ENCODE results near the gene RSRC2.
"Not testable (repeated sequence)": the region's sequence is repeated elsewhere in the genome, so short reads cannot be mapped to it uniquely, and the experiment has no call there.

RSRC2 gene

DNA sequence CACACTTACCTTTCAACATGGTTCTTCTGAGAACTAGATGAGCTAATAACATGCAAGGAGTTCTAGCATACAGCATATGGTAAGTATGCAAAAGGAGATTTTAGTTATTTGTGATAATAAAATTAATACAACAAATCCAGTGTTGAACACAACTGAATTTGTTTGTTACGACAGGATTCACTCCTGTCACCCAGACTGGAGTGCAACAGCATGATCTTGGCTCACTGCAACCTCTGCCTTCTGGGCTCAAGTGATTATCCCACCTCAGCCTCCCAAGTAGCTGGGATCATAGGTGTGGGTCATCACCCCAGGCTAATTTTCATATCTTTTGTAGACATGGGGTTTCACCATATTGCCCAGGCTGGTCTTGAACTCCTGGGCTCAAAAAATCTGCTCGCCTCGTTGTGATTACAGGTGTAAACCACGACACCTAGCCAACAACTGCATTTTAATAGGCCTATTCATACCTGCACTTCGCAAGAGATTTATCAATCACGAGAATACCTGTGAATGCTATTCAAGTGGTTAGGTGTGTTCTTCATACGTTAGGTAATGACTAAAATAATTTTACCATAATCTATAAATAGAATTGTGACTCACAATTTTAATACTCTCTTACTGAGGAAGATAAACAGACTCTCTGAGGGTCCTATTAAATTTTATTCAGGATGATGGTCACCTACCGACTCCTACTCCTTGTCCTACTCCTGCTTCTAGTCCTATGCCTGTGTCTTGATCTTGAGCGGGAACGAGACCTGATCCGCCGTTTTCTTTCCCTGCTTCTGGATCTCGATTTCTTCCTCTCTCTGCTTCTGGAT is 10.0 kb downstream of the RSRC2 start:
- DNase-seq = no peak

DNA sequence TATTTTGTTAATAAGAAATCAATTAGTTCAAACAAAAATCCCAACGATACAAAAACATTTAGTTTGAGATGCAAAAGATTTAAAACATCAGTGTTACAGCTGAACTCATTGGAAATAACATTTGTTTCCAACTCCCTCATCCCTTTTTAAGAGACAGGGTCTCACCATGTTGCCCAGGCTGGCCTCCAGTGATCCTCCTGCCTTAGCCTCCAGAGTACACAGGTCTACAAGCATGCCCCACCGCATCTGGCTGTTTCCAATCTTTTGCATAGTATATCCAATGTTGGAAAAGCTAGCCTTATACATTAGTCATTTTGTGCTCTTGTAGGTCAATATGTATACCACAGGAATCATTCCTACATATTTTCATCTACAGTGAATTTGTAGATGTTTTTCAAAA is 11.5 kb downstream of the RSRC2 start:
- DNase-seq = no peak

DNA sequence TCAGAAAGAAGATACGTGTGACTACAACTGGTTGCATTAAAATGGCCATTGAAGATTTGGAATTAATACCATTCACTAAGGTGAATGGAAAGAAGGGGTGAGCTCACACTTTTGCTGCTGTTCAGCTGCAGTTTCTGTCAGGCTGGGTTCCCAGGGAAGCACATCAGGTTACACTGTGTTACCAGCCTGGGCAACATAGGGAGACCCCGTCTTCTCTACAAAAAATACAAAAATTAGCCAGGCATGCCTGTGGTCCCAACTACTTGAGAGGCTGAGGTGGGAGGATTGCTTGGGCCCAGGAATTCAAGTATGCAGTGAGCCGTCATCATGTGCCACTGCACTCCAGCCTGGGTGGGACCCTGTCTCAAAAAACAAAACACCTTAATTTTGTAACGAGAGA is 13.1 kb downstream of the RSRC2 start:
- no peak for DNase-seq

DNA sequence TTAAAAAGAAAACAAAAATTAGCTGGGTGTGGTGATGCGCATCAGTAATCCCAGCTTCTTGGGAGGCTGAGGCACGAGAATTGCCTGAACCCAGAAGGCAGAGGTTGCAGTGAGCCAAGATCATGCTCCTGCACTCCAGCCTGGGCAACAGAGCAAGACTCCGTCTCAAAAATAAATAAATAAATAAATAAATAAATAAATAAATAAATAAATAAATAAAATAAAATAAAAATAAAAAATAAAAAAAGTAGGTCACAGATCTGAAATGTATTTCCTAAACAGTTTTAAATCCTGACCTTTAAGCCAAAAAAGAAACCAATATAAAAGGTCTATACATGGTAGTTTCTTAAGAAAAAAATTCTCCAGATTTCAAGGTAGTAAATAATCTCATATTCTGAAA is 13.7 kb downstream of the RSRC2 start:
- DNase-seq = not testable (repeated sequence)

DNA sequence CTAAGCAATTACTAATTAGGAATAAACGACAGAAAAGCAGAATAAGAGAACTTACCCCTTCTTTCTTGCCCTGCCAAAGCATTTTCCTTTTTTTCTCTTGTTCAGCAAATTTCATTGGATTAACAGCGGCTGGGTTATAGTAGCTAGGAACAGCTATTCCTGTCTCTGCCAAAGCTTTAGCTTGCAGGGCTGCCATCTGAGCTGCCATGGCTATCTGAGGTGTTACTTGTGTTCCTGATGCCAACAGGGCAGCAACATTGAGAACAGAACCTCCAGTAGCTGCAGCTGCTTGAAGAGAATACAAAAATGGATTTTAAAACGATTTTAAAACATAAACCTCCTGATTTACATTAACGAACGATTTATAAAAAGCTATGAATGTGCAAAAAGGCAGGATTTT is 18.6 kb downstream of the RSRC2 start:
- DNase-seq = no peak

DNA sequence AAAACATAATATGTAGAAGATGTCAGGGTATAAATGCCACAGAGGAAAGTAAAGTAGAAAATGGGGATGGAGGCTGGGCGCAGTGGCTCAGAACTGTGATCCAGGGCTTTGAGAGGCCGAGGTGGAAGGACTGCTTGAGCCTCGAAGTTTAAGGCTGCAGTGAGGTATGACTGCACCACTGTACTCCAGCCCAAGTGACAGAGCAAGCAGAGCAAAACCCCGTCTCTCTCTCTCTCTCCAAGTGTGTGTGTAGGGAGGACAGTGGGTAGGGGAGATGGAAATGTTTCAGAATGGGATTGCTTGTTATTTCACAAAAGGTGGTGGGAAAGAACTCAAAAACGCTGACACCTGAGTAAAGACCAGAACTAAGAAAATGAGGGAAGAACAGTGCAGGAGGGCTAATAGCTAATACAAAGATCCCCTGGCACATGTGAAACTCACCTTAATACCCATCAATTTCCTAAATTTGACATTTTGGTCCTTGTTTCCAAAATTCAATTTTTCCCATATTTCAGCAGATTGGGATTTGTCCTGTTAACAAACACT is 20.3 kb downstream of the RSRC2 start:
- no peak for DNase-seq

DNA sequence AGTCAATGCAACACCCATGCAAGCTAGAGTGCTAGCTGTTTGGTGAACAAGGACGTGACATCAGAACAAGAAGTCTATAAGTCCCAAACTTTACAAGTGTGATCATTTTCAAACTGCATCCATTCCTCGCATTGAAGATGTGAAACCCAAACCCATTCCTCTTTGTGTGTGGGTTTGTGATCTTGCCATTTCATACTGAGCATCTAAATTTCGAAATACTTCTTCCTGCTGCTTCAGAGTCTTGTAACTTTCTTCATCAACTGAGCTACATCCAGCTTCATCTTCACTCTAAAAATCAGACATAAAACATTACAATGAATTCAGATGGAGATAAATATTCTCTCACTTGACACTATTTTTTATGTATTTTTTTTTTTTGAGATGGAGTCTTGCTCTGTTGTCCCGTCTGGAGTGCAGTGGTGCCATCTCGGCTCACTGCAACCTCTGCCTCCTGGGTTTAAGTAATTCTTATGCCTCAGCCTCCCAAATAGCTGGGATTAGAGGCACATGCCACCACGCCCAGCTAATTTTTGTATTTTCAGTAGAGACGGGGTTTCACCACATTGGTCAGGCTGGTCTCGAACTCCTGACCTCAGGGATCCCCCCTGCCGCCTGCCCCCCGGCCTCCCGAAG is 21.2 kb downstream of the RSRC2 start:
- DNase-seq = no peak

DNA sequence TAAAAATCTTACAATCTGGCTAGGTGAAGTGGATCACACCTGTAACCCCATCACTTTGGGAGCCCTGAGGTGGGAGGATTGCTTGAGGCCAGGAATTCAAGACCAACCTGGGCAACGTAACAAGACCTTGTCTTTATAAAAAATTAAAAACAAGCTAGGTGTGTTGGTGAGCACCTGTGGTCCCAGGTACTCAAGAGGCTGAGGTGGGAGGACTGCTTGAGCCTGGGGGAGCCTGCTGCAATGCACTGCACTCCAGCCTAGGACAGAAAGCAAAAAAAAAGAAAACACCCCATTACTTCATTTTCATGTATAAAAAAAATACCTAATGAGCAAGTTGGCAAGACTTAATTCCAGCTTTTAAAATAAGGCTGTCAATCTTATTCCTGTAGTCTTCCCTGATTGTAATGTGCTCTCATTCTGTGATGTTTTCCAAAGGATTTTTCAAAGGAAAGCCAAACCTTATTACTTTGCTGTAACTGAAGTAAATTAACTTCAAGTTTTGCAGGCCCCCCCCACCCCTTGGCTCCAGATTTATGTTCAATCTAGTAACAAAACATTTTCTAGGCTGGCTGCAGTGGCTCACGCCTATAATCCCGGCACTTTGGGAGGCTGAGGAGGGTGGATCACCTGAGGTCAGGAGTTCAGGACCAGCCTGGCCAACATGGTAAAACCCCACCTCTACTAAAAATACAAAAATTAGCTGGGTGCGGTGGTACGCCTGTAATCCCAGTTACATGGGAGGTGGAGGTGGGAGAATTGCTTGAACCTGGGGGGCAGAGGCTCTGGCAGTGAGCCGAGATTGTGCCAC is 22.7 kb downstream of the RSRC2 start:
- no peak for DNase-seq

DNA sequence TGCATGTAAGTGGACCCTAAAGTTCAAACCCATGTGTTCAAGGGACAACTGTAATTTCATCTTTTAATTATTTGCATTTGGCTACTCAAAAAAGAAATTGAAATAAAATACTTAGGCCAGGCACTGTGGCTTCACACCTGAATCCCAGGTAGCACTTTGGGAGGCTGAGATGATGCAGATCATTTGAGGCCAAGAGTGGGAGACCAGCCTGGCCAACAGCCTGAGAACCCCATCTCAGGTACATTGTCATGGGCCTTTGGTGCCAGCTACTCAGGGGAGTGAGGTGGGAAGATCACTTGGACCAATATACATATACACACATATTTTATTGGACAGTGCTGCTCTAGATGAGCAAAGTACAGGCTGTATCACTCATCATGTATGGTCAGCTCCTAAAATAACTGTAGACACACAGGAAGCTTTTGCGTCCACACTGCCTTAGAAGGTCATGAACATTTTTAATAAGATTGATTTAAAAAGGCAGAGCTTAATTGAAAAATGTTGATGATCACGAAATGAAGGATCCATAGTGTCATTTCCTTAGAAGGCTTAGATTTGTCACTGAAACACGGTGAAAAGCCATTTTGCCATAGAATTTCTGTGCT is 23.5 kb downstream of the RSRC2 start:
- no peak for DNase-seq

DNA sequence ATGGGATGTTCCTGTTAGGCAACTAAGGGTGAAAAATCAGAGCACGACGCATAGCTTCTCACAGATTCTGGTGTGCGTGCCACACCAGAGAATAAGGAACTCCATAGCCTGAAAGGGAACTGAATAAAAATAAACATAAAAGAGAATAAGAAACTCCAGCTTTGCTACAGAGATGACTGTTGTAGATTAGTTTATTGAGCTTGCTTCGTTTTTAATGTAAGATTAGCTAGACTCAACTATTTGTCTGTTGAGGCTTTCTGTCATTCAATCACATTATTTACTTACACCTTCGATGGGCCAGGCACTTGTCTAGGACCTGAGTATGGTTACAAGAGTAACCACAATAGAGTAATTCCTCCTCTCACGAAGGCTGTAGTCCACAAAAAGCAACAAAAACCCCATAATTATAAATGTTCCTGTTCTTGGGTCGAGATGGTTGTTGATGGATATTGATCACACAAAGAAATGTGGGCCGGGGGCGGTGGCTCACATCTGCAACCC is 25.2 kb downstream of the RSRC2 start:
- no peak for DNase-seq

DNA sequence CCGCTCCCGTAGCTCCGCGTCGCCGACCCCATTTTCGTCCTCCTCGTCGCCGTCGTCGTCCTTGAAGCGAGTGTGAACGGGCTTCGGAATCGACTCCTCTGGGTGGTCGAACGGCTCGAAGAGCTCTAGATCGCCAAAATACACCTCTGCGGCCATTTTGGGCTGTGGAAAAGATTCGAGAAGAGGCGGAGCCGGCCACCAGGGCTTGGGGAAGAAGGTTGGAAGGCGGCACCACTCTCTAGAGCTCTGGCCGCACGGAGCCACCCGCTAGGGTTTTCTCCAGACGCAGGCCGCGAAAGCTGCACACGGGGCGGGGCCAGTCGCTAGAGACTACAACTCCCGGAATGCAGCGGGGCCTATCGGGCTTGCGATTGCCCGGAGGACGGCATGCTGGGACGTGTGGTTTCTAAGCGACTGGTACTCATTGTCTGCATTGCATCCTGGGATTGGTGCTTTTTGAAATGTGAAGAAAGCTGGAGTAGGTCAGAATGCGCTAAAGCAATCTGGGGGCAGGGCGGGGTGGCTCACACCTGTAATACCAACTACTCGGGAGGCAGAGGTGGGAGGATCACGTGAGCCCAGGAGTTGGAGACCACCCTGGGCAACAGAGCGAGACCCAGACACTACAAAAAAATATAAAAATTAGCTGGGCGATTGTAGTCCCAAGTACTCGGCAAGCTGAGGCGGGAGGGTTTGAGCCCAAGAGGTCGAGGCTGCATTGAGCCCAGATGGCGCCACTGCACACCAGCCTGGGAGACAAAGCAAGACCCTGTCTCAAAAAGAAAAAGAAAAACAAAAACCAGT is 25.8 kb downstream of the RSRC2 start, which contains the start of gene ZCCHC8:
Gene ZCCHC8 (minus strand): TSS at position 248 of the 804 bp plus-strand sequence. CDS start 92 bp downstream, at position 156.
- DNase-seq = peak; percentile 99

DNA sequence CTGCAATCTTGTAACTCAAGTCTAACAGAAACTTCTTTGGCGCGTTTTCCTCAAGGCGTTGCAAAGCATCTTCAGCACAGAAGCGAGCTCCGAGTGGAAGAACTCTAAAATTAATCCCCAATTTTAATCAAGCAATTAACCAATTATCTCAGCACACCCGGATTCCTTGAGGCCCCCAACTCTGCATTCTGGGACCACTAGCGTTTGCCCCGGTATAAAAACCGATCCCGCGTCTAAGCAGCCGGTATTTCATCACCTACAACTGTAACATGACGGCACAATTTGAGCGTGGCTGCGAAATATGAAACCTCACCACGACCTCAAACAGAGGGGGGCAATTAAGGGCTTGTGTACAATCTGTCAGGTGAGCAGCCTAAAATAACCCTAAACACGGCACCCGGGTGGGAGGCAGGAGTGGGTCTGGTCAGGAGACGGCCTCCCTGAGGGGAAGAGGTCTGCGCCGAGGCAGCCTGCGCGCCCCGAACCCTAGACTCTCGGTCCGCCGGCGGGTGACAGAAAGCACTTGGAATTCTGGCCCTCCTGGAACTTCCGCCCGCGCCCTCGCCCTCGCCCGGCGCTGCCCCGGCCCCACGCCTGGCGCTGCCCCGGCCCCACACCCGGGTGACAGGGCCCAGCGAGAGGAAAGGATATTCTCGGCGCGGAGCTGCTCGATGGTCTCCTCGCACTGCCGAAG is 26.6 kb downstream of the RSRC2 start:
- DNase-seq = peak; percentile 59

DNA sequence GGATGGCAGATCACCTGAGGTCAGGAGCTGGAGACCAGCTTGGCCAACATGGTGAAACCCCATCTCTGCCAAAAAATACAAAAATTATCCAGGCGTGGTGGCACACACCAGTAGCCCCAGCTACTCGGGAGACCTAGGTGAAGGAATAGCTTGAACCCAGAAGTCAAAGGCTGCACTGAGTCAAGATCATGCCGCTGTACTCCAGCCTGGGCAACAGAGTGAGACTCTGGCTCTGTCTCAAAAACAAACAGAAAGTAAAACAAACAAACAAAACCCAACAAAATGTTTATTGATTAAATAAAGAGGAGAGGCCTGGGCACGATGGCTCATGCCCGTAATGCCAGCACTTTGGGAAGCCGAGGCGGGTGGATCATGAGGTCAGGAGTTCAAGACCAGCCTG is 31.5 kb downstream of the RSRC2 start:
- DNase-seq = no peak

DNA sequence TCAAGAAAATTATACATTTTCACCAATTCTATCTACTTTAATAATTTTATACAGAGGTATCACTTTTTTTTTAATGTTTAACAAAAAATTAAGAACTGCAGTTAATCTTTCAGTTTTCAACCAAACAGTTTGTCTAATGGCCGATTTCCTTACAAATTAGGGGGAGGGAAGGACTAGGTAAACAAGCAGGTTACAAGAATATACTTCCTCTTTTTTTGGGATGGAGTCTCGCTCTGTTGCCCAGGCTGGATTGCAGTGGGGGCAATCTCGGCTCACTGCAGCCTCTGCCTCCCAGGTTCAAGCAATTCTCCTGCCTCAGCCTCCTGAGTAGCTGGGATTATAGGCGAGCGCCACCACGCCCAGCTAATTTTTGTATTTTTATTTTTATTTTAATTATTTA is 33.5 kb downstream of the RSRC2 start:
- DNase-seq = not testable (repeated sequence)

DNA sequence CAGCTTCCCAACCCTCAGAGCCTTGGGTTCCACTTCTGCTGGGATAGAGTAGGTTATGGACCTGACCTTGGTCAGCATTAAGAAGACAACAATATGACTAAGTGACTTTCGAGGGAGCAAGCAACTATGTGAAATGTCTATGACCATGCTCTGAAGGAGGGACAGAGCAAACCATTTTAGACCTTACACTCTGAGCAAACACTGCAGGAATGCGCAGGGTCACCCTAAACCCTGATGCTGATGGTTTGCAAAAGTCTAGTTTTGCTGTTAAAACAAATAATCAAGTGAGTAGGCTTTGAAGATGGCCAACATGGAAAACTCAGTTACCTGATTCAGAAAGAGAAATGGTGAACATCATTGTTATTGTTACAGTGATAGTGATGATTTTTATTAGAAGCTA is 34.7 kb downstream of the RSRC2 start:
- no peak for DNase-seq

DNA sequence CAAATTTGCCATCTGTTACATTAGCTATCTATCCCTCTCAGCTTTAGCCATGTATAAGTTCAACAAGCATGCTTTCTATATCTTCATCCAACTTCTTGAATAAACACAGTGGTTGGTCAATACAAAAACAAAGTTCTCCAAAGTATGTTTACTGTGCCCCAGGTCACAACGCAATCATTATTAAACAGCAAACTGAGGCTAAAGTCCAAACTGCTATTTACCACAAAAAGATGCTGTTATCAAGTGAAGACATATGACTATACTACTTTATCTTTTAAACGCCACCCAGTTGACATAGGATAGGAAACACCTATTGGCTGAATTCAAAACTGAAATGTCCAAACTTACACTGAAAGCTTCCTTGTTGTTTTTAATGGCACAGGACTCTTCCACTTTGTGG is 37.7 kb downstream of the RSRC2 start:
- no peak for DNase-seq

DNA sequence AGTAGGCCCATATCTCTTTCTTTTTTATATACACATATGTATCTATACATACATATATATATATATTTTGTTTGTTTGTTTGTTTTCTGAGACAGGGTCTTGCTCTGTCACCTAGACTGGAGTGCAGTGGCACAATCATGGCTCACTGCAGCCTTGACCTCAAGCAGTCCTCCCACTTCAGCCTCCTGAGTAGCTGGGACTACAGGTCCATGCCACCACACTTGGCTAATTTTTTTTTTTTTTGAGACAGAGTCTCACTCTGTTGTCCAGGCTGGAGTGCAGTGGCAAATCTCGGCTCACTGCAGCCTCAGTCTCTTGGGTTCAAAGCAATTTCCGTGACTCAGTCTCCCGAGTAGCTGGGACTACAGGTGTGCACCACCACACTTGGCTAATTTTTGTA is 38.9 kb downstream of the RSRC2 start:
- not testable (repeated sequence) for DNase-seq

DNA sequence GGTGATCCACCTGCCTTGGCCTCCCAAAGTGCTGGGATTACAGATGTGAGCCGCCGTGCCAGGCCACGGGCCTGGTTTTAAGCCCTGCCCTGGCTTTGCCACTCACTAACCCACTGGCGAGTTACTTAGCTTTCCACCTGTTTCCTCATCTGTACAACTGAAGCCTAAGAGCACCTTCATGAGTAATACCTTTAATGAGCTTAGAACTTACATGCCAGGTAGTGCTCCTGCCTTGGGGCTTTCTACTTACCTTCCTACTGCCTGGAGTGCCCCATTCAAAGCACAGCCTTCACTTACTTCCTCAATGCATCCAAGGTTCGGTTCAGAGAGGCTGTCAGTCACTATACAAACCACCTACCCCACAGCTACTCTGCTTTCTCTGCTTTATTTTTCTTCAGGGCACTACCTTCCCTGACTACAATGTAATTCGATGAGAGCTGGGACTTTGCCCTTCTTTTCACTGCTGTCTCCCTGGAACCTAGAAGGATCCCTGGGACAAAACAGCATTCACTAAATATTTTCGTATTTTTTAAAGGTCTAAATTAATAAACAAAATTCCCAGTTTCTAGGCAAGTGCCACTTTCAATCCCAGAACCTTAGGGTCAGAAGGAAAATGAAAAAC is 39.8 kb downstream of the RSRC2 start:
- DNase-seq = no peak

DNA sequence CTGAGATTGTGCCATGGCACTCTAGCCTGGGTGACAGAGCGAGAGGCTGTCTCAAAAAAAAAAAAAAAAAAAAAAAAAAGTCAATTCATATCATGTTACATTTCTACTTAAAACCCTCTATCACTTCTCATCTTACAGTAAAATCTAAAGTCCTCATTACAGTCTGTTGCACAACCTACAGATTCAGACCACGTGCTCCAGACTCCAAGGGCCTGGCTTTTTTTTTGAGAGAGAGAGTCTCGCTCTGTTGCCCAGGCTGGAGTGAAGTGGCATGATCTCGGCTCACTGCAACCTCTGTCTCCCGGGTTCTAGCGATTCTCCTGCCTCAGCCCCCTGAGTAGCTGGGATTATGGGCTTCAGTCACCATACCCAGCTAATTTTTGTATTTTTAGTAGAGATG is 40.4 kb downstream of the RSRC2 start:
- DNase-seq = not testable (repeated sequence)

DNA sequence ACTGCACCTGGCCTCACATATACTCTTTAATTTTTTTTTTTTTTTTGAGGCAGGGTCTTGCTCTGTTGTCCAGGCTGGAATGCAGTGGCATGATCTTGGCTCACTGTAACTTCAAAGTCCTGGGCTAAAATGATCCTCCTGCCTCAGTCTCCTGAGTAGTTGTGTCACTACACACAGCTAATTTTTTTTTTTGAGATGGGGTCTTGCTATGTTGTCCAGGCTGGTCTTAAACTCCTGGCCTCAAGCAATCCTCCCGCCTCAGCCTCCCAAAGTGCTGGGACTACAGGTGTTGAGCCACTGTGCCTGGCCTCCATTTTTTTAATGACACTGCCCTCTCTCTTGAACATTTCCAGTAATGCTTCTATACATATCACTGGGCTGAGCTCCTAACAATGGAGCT is 42.4 kb downstream of the RSRC2 start:
- DNase-seq = not testable (repeated sequence)

DNA sequence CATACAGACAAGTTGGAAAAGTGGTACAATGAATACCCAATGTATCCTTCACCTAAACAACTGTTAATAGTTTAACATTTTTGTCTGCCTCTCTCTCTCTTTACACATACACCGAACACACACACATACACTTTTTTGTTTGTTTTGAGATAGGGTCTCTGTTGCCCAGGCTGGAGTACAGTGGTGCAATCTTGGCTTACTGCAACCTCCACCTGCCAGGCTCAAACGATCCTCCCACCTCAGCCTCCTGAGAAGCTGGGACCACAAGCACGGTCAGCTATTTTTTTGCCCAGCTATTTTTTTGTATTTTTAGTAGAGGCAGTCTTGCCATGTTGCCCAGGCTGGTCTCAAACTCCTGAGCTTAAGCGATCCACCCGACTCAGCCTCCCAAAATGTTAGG is 42.8 kb downstream of the RSRC2 start:
- DNase-seq = no peak

Measured in activated CD4-positive, alpha-beta T cell treated with anti-CD3 and anti-CD28 coated beads, Interleukin-2, amount 50 U/mL, for 16 hours (primary cell).